B cell (primary cell): ENCODE data around the gene PHACTR4. TPM values are rescaled to one million over a fixed set of nuclear protein-coding genes. Genes with fewer than 3 reads are reported as not detected.

Experiments
- ATAC-seq: fragments of 200-7000 bp; cut with Tn5 transposase; one replicate; pipeline ENCODE4 v1.10.0; 2021; ENCODE audit warnings: low read depth, mild to moderate bottlenecking, moderate number of reproducible peaks, moderate library complexity
- CTCF ChIA-PET: fragments of 350-600 bp; sonication (Branson Sonifier 250); formaldehyde crosslinking; loops from one replicate; lab custom pipeline; 2021; ENCODE audit warnings: antibody characterized with exemption, inconsistent platforms; lab: Charles Lee
- POLR2A ChIA-PET: fragments of 350-600 bp; sonication (Branson Sonifier 250); formaldehyde crosslinking; loops from one replicate; lab custom pipeline; 2021; ENCODE audit warnings: antibody characterized with exemption; lab: Charles Lee
- DNase-seq: peaks from one replicate; pipeline ENCODE4 v3.0.0; 2013
- H2AFZ ChIP-seq: 2 replicates; pipeline ENCODE4 v1.6.1; 2012; ENCODE audit warnings: mild to moderate bottlenecking, low read depth, low read length; ENCODE audit not compliant: insufficient read depth, poor library complexity, severe bottlenecking
- H3K27ac ChIP-seq, 2 donors: 1 replicate in 1 of 2; 2 replicates in 1 of 2; pipeline ENCODE4 v1.5.1; 2012 to 2013; ENCODE audit warnings: low read length in 2 of 2, mild to moderate bottlenecking in 2 of 2, moderate library complexity in 1 of 2
- H3K27me3 ChIP-seq, 4 experiments: fragments of 200-600 bp in 1 of 4; sonication (generic) in 1 of 4; replicated peaks in 1 of 4; 1 replicate in 2 of 4; 2 replicates in 2 of 4; pipeline versions ENCODE4 v1.6.1 to v1.7.0; 2013 to 2016; ENCODE audit warnings: low read length in 3 of 4, mild to moderate bottlenecking in 2 of 4, mixed read lengths in 1 of 4, moderate library complexity in 1 of 4; ENCODE audit not compliant: insufficient read depth in 4 of 4, control insufficient read depth in 3 of 4; ENCODE audit errors: control extremely low read depth in 1 of 4
- H3K36me3 ChIP-seq, 2 experiments: replicated peaks in 1 of 2; 1 replicate in 1 of 2; 2 replicates in 1 of 2; pipeline versions ENCODE4 v1.6.1 to v1.7.1; 2013; ENCODE audit warnings: low read length in 1 of 2; ENCODE audit not compliant: insufficient read depth in 2 of 2, control insufficient read depth in 1 of 2; ENCODE audit errors: control extremely low read depth in 1 of 2, extremely low read depth in 1 of 2
- H3K4me1 ChIP-seq, 2 donors: fragments of 200-600 bp in 1 of 2; sonication (generic) in 1 of 2; 1 replicate in 1 of 2; 2 replicates in 1 of 2; pipeline versions ENCODE4 v1.5.1 to v1.6.1; 2013 to 2017; ENCODE audit warnings: low read length in 2 of 2; ENCODE audit not compliant: control insufficient read depth in 2 of 2, insufficient read depth in 2 of 2
- H3K4me2 ChIP-seq: replicated peaks from 2 replicates; pipeline ENCODE3; 2012; ENCODE audit warnings: mild to moderate bottlenecking, low read depth, low read length; ENCODE audit not compliant: poor library complexity, severe bottlenecking
- H3K4me3 ChIP-seq, 5 experiments: fragments of 200-600 bp in 1 of 5; sonication (generic) in 1 of 5; 1 replicate in 3 of 5; 2 replicates in 2 of 5; pipeline versions ENCODE4 v1.5.1 to v1.7.0; 2011 to 2016; ENCODE audit warnings: low read length in 4 of 5, mild to moderate bottlenecking in 4 of 5, low read depth in 2 of 5, control low read depth in 1 of 5, moderate library complexity in 1 of 5; ENCODE audit not compliant: insufficient read depth in 1 of 5; ENCODE audit errors: control extremely low read depth in 1 of 5, extremely low read depth in 1 of 5
- H3K79me2 ChIP-seq: fragments of 200-600 bp; sonication (generic); one replicate; pipeline ENCODE4 v1.6.0; 2016; ENCODE audit warnings: low read length; ENCODE audit not compliant: control insufficient read depth, insufficient read depth
- H3K9ac ChIP-seq: fragments of 200-600 bp; sonication (generic); 2 replicates; pipeline ENCODE4 v1.6.1; 2017; ENCODE audit warnings: mild to moderate bottlenecking, low read length, moderate library complexity
- H3K9me3 ChIP-seq, 3 donors: one replicate each; pipeline versions ENCODE4 v1.6.1 to v1.7.1; 2013; ENCODE audit warnings: low read length in 2 of 3; ENCODE audit not compliant: control insufficient read depth in 2 of 3, insufficient read depth in 1 of 3; ENCODE audit errors: control extremely low read depth in 1 of 3
- H4K20me1 ChIP-seq: 2 replicates; pipeline ENCODE4 v1.6.0; 2012; ENCODE audit warnings: mild to moderate bottlenecking, low read length; ENCODE audit not compliant: insufficient read depth, control insufficient read depth, poor library complexity, severe bottlenecking
- H3K27ac Mint-ChIP-seq: one replicate; pipeline ENCODE4 v1.8.0; 2021; ENCODE audit warnings: mixed read lengths
- H3K27me3 Mint-ChIP-seq: one replicate; pipeline ENCODE4 v1.8.0; 2021; ENCODE audit warnings: mixed read lengths
- H3K4me1 Mint-ChIP-seq: one replicate; pipeline ENCODE4 v1.8.0; 2021; ENCODE audit warnings: mixed read lengths
- H3K4me3 Mint-ChIP-seq: one replicate; pipeline ENCODE4 v1.8.0; 2021; ENCODE audit warnings: mixed read lengths
- H3K9me3 Mint-ChIP-seq: one replicate; pipeline ENCODE4 v1.8.0; 2022; ENCODE audit warnings: mixed read lengths; ENCODE audit not compliant: insufficient read depth
- CTCF ChIP-seq: fragments of 200-600 bp; IDR thresholded peaks from one replicate; pipeline ENCODE4 v1.8.0; 2022; ENCODE audit warnings: antibody characterized with exemption, mild to moderate bottlenecking
- EZH2 ChIP-seq: IDR thresholded peaks from 2 replicates; pipeline ENCODE4 v1.6.1; 2012; ENCODE audit warnings: borderline replicate concordance, low read depth, mild to moderate bottlenecking, moderate library complexity, low read length; ENCODE audit not compliant: insufficient read depth, poor library complexity, severe bottlenecking
- WGBS: methylation state at CpG from one replicate; pipeline ENCODE4 v1.1.5; 2013; ENCODE audit warnings: missing lambda C conversion rate; ENCODE audit not compliant: insufficient coverage; 5-methylcytosine and 5-hydroxymethylcytosine counted together
- intact Hi-C: fragments of 100-400 bp; cut with micrococcal nuclease; formaldehyde crosslinking; loops from one replicate; pipeline ENCODE4 v1.10.0; 2022
- polyA plus RNA-seq: library from polyadenylated mRNA; depleted of rRNA; stranded (reverse); fragments of >200 nt; gene quantifications from 2 replicates; pipeline ENCODE4 v1.2.3, GENCODE V29; 2012
- total RNA-seq, 2 donors: library from RNA; stranded (reverse); fragments of 120-200 nt in 1 of 2; gene quantifications; 1 replicate in 1 of 2; 2 replicates in 1 of 2; pipeline versions ENCODE4 v1.2.3 to v1.2.4, GENCODE V29; 2013 to 2022

Gene PHACTR4
- total and polyA plus RNA-seq, 2 donors (not counting 1 experiment from before 2014, with no cell fraction given) = 9.8 to 41.6 TPM

GRCh38 chr1:28428012-28428411 lies 58.5 kb downstream of the PHACTR4 start:
- H3K9ac ChIP-seq = no peak overlapping the region
- H3K27me3 ChIP-seq = no peaks in the 10 kb centered on the region
- ChIA-PET POLR2A (no interaction called here), CTCF (interaction anchor here (2.2 kb wide), 1 partner anchor 63 kb away, joined by 5 read pairs; no protein-coding TSS in a partner anchor)
- no peak for DNase-seq
- H2AFZ ChIP-seq = no peak overlapping the region
- H3K27me3 Mint-ChIP-seq = no peaks in the 10 kb centered on the region
- H3K9me3 ChIP-seq = no peaks in the 10 kb centered on the region
- peaks cover 7% of the 10 kb centered on the region for H4K20me1 ChIP-seq
- H3K4me3 ChIP-seq = no peak overlapping the region
- no peaks in the 10 kb centered on the region for H3K9me3 Mint-ChIP-seq
- H3K27ac ChIP-seq = no peak overlapping the region
- H3K36me3 ChIP-seq = no peaks in the 10 kb centered on the region
- intact Hi-C loops = no loop called here
- H3K4me1 Mint-ChIP-seq = peaks cover 10% of the 10 kb centered on the region
- no peak overlapping the region for H3K4me3 Mint-ChIP-seq
- no peak for ATAC-seq
- TF ChIP-seq CTCF = no peak
- no peak for TF ChIP-seq EZH2
- H3K4me2 ChIP-seq = no peak overlapping the region
- peaks cover 3 to 9% of the 10 kb centered on the region in 2 donors for H3K4me1 ChIP-seq
- no CpG with 5 or more reads among the region's 1 CpG for WGBS
- peaks cover 14% of the 10 kb centered on the region for H3K79me2 ChIP-seq
- no peak overlapping the region for H3K27ac Mint-ChIP-seq

DNA sequence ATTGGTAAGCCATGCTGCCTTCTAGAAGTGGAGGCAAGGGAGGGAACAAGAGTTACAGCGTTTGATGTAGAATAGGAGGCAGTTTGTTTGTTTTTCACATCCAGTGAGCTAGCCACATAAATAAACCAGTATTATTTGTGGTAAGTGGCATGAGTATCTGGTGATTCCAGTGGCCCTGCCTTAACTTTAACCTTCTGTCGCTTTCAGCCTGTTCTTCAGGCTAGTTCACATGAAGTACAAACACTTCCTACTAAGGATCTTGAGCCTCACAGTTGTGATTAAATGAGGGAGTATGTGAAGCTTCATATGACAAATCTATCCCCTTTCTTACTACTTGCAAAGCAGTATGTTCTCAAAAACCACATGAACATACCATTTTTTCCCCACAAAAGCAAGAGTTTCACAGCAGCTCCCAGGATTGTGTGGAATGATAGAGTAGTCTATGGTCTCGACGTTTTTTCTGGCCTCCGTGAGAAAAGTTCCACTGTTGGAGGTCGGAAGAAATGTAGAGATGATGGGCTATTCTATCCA lies 59.5 kb downstream of the PHACTR4 start:
- H3K27ac Mint-ChIP-seq = no peak overlapping the region
- no peak overlapping the region for H3K27ac ChIP-seq
- peaks cover 10% of the 10 kb centered on the region for H3K4me1 Mint-ChIP-seq
- peaks cover 3 to 9% of the 10 kb centered on the region in 2 donors for H3K4me1 ChIP-seq
- no peak overlapping the region for H2AFZ ChIP-seq
- no peak overlapping the region for H3K4me2 ChIP-seq
- H3K9me3 Mint-ChIP-seq = no peaks in the 10 kb centered on the region
- no peak overlapping the region for H3K4me3 ChIP-seq
- no peaks in the 10 kb centered on the region for H3K27me3 ChIP-seq
- DNase-seq = no peak
- no peaks in the 10 kb centered on the region for H3K9me3 ChIP-seq
- no peaks in the 10 kb centered on the region for H3K36me3 ChIP-seq
- peaks cover 8% of the 10 kb centered on the region for H4K20me1 ChIP-seq
- CTCF ChIA-PET = interaction anchor here (0.6 to 2.2 kb wide), 3 partner anchors 19 to 64 kb away, joined by 3 to 6 read pairs (median 5); no protein-coding TSS in a partner anchor
- no peak overlapping the region for H3K4me3 Mint-ChIP-seq
- no peaks in the 10 kb centered on the region for H3K27me3 Mint-ChIP-seq
- intact Hi-C loops = no loop called here
- POLR2A ChIA-PET = no interaction called here
- peaks cover 15% of the 10 kb centered on the region for H3K79me2 ChIP-seq
- no peak overlapping the region for H3K9ac ChIP-seq
- no CpG with 5 or more reads among the region's 6 CpGs for WGBS
- no peak for TF ChIP-seq CTCF
- no peak for TF ChIP-seq EZH2
- no peak for ATAC-seq
